ENCODE results near the gene CCDC57.
A peak's percentile ranks its signal among the peaks of the same experiment; 100 is the strongest.

The CCDC57 gene

GRCh38 chr17:82118815-82119380, 93.7 kb downstream of the CCDC57 start:
- DNase-seq: no peak

- DNase-seq: no peak
These were observed 94.4 kb downstream of the CCDC57 start for GRCh38 chr17:82118168-82118814.

- DNase-seq: no peak
These were observed 95.2 kb downstream of the CCDC57 start for GRCh38 chr17:82117139-82118090.

GRCh38 chr17:82116246-82116645, 96.4 kb downstream of the CCDC57 start:
- DNase-seq: no peak

- DNase-seq: no peak
These were observed 97.8 kb downstream of the CCDC57 start for GRCh38 chr17:82114872-82115271.

GRCh38 chr17:82114447-82114846, 98.2 kb downstream of the CCDC57 start:
- DNase-seq: no peak

GRCh38 chr17:82113941-82114340, 98.7 kb downstream of the CCDC57 start:
- DNase-seq: no peak

GRCh38 chr17:82113422-82113821, 99.2 kb downstream of the CCDC57 start:
- DNase-seq: no peak

GRCh38 chr17:82112914-82113311, 99.7 kb downstream of the CCDC57 start:
- no peak for DNase-seq

- DNase-seq: no peak
These were observed 100.3 kb downstream of the CCDC57 start for GRCh38 chr17:82112181-82112913.

- DNase-seq: peak in 1 of 5 experiments; percentile 45
These were observed 102.3 kb downstream of the CCDC57 start for GRCh38 chr17:82110298-82110697.

GRCh38 chr17:82108961-82109475, 103.6 kb downstream of the CCDC57 start:
- DNase-seq: no peak

GRCh38 chr17:82108496-82108945, 104.1 kb downstream of the CCDC57 start:
- DNase-seq: no peak

GRCh38 chr17:82108038-82108437, 104.6 kb downstream of the CCDC57 start:
- DNase-seq: no peak

GRCh38 chr17:82107341-82107860, 105.2 kb downstream of the CCDC57 start:
- DNase-seq: no peak

GRCh38 chr17:82106688-82107305, 105.8 kb downstream of the CCDC57 start:
- no peak for DNase-seq

- peak in 4 of 5 experiments; percentile 37 to 82 (median 43) for DNase-seq
These were observed 106.6 kb downstream of the CCDC57 start for GRCh38 chr17:82105882-82106687.

GRCh38 chr17:82105417-82105881, 107.2 kb downstream of the CCDC57 start:
- no peak for DNase-seq

- DNase-seq: no peak
These were observed 107.7 kb downstream of the CCDC57 start for GRCh38 chr17:82104797-82105416.

Data from T-helper 2 cell (primary cell).